HG02763 (cell line): ENCODE results near the gene KIF16B.
"Not testable (repeated sequence)": the region's sequence is repeated elsewhere in the genome, so short reads cannot be mapped to it uniquely, and the experiment has no call there.

Experiments used
- ATAC-seq: cut with Tn5 transposase; IDR thresholded peaks from one replicate; pipeline ENCODE4 v1.9.1; 2021; ENCODE audit warnings: mild to moderate bottlenecking, moderate library complexity; ENCODE audit not compliant: unreplicated experiment

The KIF16B gene

DNA sequence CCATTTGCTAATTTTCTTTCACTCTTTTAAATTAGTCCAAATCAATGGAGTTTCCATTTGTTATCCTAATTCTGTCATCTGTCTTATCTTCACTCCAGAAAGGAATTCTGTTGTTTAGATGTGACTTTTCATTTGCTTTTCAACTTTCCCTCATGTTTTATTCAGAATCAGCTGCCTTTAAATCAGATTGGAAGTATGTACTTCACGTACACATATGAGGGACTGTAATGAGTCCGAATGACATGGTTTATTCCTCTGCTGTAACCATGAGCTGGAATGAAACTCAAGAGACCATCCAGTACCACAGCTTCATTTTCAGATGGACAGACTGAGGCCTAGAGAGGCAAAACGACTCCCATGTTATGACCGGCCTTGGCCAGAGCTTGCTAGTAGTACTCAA, 302.3 kb downstream of the KIF16B start:
- no peak for ATAC-seq

DNA sequence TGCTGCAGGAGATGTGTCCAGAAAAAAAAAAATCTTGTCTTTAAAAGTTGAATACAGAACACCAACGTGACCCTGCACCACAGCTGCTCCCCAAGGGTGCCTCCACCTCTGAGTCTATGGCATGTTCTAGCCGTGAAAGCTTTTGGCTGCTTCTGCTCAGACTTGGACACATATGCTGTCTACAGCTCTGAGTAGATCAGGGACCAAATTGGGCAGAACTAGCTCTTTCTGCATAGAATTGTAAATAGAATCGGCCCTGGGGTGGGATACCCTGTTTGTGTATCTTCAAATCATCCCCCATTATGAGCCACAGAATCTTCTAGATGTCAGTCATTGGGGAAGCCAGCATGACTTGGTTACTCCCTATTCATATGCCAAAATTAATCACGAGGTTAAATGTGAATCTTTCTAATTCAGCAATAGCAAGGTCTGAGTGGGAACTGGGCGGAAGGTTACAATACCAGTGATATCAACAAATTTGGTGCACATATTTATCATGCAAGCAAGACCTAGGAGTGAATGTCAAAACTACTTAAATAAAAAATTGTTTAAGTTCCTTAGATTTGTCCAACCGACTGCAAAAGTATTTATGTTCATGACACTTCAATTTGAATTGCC, 302.8 kb downstream of the KIF16B start:
- no peak for ATAC-seq

DNA sequence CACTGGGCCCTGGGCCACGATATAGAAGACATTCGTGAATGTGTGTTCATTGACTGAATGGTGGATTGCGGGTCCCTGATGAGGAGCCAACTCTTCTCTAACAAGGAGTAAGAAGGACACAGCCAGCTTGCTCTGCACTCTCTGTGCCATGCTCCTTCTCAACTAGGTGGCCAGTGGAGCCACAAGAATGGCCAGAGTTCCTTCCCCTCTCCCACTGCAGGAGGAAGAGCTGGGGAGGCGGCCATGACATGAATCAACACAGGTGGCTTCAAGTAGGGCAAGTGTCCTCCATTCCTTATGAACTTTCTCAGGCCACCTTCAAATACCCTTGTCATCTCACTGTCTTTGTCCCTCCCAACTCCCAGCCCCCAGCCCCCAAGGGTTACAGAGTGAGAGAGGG, 305.7 kb downstream of the KIF16B start:
- no peak for ATAC-seq

DNA sequence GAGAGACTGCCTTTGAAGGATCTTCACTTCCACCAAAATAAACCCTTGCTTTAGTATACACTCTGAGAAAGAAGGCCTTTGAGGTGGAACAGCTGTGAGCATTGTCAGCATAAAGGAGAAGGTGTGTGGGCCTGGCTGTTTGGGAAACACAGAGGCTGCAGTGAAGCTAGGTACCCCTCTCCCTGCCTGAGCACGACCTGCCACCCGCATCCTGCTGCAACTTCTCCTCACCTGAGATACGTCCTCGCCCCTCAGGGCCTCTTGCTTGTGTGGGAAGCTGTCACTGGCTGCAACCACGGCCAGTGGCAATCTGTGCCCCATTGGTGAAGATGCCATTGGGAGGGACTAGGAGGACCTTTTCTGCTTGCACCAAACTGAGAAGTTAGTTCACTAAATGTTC, 307.9 kb downstream of the KIF16B start:
- no peak for ATAC-seq

DNA sequence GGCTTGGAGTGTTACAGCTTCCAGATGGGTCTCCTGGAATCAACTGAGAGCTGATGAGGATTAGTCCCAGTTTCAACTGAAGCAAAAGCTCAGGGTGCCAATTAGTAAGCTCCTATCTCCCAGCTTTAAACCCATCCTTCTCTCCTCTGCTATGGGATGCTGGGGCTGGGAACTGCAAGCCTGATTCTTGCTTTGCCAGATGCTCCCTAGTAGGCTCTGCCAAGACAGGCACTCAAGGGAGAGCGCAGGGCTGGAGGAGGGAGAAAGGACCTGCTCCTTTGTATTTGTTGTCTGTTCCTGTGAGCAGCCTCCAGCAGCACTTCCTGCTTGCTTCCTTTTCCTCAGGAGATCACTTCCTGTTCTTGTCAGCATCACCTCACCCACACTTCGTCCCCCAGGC, 309.7 kb downstream of the KIF16B start:
- no peak for ATAC-seq

DNA sequence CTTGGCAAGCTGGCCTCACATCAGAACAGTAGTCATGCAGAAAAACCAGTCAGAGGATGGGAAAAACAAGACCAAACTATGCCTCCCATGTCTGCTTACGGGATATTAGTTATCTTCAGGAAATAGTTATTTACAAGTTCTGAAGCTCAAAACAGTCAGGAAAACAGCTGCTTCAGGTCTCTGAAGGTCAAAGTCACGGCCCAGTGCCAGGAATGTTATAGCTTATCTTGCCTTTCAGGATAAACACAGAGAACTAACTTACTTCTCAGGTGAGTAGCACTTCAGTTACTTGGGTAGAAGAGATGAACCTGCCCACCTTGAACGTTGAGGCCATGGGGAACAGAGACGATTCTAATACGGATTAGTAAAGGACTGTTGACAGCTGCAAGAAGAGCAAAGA, 310.7 kb downstream of the KIF16B start:
- ATAC-seq: no peak

DNA sequence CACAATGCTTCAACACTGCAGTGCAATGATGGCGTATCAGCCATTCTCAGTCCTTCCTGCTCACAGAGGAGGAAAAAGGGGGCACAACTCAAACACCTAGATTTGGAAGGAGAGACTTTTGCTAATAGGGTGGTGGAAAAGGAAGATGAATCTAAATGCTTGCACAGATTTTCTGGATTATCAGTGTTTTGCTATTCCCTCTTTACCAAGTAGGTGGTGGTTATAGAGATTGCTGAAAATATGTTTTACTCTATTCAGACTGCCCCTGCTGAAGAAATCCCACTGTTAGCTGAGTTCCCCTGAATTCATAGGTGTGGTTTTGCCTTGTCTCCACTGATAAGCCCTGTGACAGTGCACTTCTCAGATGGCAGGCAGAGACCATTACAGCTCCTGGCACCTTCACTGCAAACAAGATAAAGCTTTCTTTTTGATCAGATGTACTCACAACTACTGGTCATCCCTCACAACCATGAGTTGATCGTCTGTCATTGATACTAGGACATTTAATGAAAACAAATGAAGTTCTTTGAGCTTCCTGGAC, 311.4 kb downstream of the KIF16B start:
- ATAC-seq: no peak

DNA sequence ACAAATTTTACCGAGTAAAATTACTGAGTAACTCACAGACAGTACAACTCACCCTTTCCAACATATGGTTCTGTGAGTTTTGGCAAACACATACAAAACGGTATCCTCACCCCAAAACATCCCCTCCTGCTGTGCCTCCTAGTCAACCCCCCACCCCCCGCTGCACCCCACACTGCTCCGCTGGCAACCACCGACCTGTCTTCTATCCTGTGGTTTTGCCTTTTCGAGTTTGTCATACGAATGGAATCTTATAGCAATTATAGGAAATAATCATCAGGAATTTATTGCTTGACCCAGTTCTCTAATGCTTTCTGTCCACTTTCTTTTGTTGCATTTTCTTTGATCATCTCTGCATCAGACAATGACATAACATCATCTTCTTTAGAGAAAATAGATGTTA, 312.3 kb downstream of the KIF16B start:
- no peak for ATAC-seq

DNA sequence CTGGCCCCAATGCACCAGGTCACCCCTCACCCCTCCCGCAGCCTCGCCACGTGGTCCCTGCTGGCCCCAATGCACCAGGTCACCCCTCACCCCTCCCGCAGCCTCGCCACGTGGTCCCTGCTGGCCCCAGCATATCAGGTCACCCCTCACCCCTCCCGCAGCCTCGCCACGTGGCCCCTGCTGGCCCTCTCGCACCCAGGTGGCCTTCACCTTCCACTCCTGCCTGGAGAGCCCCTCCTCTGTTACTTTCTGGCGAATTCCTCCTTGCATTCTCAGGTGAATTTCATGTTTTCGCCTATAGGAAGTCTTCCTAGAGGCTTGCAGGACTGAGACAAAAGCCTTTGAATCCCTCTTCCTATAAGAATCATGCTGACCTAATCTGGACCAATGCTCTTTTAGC, 313.1 kb downstream of the KIF16B start:
- ATAC-seq: not testable (repeated sequence)

DNA sequence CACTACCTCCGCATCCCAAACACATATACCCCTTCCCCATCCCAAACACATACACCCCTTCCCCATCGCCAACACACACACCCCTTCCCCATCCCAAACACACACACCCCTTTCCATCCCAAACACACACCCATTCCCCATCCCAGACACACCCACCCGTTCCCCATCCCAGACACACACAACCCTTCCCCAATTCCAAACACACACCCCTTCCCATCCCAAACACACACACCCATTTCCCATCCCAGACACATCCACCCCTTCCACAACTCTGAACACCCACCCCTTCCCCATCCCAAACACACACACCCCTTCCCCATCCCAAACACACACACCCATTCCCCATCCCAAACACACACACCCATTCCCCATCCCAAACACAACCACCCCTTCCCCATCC, 314.5 kb downstream of the KIF16B start:
- no peak for ATAC-seq

DNA sequence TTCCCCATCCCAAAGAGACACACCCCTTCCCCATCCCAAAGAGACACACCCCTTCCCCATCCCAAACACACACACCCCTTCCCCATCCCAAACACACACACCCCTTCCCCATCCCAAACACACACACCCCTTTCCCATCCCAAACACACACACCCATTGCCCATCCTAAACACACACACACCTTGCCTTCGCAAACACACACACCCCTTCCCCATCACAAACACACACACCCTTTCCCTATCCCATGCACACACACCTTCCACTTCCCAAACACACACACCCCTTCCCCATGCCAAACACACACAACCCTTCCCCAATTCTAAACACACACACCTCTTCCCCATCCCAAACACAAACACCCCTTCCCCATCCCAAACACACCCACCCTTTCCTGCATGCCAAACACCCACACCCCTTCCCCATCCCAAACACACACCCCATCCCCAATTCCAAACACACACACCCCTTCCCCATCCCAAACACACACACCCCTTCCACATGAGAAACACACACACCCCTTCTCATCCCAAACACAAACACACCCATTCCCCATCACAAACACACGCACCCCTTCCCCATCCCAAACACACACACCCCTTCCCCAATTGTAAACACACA, 315.3 kb downstream of the KIF16B start:
- ATAC-seq: no peak

DNA sequence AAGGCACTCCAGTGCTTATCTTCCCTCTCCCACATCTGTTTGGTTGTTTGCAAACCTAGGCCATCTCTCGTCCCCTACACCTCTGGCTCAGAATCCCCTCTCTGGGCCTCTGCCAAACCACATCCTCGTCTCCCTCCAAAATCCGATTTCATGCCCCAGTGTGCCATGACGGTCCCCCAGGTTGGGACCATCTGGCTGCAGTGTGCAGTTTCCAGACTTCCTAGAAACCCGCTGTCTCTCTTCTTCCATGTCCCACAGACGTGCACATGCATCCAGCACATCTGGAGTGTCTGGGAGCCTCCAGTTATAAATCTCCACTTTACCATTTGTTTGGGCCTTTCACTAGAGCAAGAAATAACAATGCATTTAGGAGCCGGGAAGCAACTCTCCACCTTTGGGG, 316.2 kb downstream of the KIF16B start:
- no peak for ATAC-seq

DNA sequence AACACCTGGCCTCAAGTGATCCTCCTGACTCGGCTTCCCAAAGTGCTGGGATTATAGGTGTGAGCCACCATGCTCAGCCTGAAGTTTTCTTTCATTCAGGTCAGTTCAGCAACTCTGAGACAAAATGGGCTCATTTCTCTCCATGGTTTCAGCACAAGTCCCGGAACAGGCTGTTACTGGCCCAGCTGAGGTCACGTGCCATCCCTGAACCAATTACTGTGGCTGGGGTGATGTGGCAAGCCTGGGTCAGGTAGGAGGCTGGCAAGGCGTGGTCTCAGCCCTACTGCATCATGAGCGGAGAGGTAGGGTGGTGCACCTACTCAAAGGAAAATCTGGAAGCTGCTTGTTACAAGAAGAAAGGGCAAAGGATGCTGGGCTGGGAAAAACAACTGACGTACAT, 326.4 kb downstream of the KIF16B start:
- no peak for ATAC-seq

DNA sequence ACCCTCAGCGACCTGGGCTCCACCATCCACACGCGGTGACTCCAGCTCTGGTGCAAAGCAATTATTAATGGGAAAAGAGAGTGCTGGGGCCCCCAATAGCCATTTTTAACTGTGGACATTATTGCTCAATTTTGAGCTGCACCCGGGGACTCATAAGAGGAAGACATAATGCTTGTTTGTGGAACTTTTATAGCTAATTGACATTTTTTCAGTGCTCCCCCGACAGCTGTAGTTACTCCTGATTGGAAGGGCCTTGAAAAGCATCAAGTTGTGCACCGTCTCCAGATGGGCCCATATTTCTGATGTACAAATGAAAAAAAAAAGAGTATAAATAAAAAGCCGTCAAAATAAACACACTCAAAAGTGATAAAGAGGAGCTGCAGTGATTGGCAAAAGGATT, 327.0 kb downstream of the KIF16B start:
- ATAC-seq: no peak

DNA sequence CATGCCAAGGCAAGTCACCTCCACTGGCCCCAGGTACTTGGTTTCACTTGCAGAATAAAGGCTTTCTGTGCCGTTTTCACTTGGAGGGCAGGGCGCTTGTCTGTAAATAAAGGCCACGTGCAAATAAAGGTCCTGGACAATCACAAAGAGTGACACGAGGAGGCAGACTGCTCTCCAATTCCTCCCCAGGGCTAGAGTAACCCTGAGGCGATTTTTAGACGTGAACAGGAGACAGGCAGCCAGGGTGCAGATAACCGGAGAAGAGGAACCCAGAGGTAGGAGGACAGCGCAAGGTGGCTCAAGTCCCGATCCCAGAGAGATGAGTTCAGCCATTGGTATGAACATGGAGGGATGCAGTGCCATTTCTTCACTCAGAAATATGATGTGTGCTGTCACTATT, 327.4 kb downstream of the KIF16B start:
- ATAC-seq: no peak

DNA sequence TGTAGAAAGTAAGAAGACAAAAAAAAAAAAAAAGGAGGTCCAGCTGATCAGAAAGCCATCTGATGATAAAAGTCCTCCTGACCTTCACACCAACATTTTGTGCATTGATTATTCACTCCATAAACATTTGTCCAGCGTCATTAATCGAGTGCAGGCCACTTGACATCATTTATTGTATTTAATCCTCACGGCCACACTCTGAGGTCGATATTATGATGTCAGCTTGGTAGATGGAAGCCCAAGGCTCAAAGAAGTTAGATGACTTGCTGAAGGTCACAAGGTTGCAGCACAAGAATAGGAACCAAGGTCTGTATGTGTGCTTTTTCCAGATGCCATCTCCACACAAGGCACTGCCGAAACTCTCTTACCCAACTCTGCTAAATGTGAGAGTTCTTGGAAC, 328.4 kb downstream of the KIF16B start:
- ATAC-seq: no peak

DNA sequence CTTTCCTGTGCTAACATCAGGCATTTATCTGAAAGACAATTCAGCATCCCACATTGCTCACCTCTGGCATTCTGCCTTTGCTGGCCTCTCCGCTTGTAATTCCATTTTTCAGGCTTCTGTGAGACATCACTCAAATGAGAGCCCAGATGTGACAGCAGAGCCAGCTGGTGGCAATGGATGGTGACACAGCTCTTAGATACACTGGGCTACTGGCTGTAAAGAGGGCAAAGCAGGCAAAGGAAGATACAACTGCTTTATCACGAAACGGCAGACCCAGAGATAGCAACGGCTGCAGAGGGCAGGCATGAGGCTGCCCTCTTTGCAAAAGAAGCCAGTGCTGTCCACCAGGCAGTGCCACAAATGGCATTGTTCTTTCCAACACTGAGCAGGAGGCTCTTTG, 329.8 kb downstream of the KIF16B start:
- ATAC-seq: no peak

DNA sequence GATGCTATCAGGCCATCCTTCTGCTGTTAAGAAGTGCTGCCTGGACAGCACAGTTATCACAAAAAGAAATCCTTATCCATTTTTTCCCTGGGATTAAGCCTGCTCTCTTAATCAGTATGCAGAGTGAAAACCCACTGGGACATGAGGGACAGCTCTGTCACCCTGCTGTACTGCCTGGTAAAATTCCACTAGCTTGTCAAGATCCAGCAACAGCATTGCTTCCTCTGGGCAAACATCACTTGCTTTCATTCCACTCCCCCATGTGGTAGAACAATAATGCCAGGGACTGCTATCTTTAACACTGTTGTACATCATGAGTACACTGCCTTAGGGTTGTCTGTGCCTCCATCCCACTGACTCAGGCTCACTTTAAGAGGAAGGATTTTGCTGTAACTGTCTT, 331.3 kb downstream of the KIF16B start:
- ATAC-seq: no peak

DNA sequence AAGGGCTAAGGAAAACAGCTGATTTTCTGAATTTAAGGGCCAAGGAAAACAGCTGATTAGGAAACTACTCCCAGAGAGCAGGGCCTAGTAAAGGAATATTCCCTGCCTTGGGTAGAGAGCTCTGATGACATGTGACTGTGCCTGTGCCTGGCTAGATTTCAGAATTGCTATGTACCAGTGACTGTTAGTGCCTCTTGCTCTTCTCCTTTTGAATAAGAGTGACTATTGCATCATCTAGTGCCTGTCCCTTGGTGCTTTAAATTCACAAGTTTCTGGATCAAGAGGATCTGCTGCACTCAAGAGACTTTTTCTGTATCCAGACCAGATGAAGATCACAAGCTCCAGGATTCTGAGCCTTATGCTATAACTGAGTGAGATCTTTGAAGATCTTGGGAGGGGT, 332.9 kb downstream of the KIF16B start:
- no peak for ATAC-seq

DNA sequence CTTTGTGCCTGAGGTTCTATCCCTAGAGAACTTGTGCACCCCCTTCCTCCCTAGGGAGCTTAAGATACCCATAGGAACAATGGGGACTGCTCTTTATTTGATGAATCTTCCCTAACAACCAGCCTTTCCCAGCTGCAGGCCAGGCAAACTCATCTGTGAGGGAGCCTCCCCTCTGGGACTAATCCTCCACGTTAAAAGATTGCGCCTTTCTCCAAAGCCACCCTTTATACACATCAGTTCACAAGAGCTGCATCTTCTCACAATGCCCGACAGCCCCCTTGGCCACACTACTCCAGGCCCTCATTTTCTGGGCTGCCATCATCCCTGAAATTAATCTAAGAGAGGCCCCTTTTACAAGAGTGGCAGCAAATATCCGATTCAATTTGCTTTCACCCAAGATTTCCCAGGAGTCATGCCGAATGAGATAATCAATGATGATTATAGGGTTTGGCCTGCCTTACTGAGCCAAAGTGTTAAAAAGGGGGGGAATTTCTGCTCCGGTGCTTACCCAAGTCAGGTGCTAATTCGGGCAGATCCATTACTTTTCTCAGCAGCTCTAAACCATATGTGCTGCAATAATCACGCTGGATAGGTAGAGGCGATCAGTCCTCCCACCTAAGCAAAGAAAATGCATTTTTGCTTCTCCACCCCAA, 336.5 kb downstream of the KIF16B start:
- ATAC-seq: no peak

DNA sequence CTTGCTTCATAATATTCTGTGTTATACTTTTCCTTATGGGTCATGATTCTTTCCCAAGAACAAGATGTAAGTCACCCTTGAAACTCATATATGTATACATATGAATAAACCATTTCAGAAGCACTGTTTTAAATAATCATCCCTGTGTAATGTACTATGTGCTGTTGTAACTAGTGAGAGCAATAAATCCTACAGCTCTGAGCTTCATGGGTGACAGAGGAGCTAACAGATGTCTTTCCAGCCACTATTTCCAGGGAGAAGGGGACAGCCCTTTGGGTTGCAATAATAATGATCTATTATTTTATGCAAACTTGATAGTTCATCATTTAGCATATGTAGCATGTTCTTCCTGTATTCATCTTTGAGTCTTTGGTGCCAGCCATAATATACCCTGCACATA, 342.8 kb downstream of the KIF16B start:
- ATAC-seq: no peak

DNA sequence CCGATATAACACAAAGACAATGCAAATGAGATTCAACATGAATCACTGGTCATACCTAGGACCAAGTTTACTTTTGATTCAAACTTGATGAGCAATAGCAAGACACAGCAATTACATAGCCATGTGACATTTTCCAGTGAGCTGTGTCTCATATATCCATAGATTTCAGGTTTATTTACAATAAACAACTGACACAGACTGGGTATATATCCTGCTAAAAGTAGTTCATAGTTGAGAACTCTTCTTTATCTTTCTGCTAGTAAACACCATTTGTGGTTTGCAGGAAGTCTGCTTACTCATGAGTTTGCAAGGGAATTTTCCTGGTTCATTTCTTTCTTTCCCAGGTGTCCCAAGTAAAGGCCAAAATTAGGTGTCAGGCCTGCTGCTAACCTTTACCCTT, 343.4 kb downstream of the KIF16B start:
- no peak for ATAC-seq
